GM11168 (cell line): Measurements from ENCODE around the gene TMEM9.

Experiments used
- in situ Hi-C: fragments of 300-500 bp; cut with MboI; formaldehyde crosslinking; loops from one replicate; pipeline ENCODE4 v1.12.0; 2022; ENCODE audit warnings: low sequenced_read_pairs; ENCODE audit not compliant: unreplicated experiment

TMEM9 gene

GRCh38 chr1:201134405-201134804, 19.9 kb downstream of the TMEM9 start:
- in situ Hi-C loops, result no loop called here

- in situ Hi-C loops, result no loop called here
Measured at GRCh38 chr1:201131398-201131797, 22.9 kb downstream of the TMEM9 start.

GRCh38 chr1:201128962-201129361, 25.3 kb downstream of the TMEM9 start:
- in situ Hi-C loops, result no loop called here

- in situ Hi-C loops, result no loop called here
Measured at GRCh38 chr1:201128476-201128875, 25.8 kb downstream of the TMEM9 start.

GRCh38 chr1:201127755-201128455, 26.4 kb downstream of the TMEM9 start:
- in situ Hi-C loops, result no loop called here

GRCh38 chr1:201126832-201127754, 27.2 kb downstream of the TMEM9 start, which contains the start of gene ASCL5:
Gene ASCL5 (minus strand): TSS chr1:201127184. CDS start chr1:201115372, 11,812 bp downstream.
- in situ Hi-C loops, result no loop called here

GRCh38 chr1:201126463-201126831, 27.8 kb downstream of the TMEM9 start:
- in situ Hi-C loops, result no loop called here

- in situ Hi-C loops, result no loop called here
Measured at GRCh38 chr1:201125800-201126199, 28.5 kb downstream of the TMEM9 start.

- in situ Hi-C loops, result no loop called here
Measured at GRCh38 chr1:201125019-201125418, 29.3 kb downstream of the TMEM9 start.

GRCh38 chr1:201123866-201124265, 30.4 kb downstream of the TMEM9 start:
- in situ Hi-C loops, result no loop called here

- in situ Hi-C loops, result no loop called here
Measured at GRCh38 chr1:201122321-201122957, 31.8 kb downstream of the TMEM9 start.

GRCh38 chr1:201119206-201120197, 34.8 kb downstream of the TMEM9 start:
- in situ Hi-C loops, result no loop called here

- in situ Hi-C loops, result no loop called here
Measured at GRCh38 chr1:201116091-201116490, 38.2 kb downstream of the TMEM9 start.

GRCh38 chr1:201115390-201115937, 38.8 kb downstream of the TMEM9 start:
- in situ Hi-C loops, result no loop called here

- in situ Hi-C loops, result no loop called here
Measured at GRCh38 chr1:201114245-201115131, 39.8 kb downstream of the TMEM9 start.

- in situ Hi-C loops, result no loop called here
Measured at GRCh38 chr1:201113451-201114244, 40.6 kb downstream of the TMEM9 start.

- in situ Hi-C loops, result no loop called here
Measured at GRCh38 chr1:201112926-201113325, 41.3 kb downstream of the TMEM9 start.
